ENCODE results near the gene NAP1L4.
A peak's percentile ranks its signal among the peaks of the same experiment; 100 is the strongest.

The NAP1L4 gene

DNA sequence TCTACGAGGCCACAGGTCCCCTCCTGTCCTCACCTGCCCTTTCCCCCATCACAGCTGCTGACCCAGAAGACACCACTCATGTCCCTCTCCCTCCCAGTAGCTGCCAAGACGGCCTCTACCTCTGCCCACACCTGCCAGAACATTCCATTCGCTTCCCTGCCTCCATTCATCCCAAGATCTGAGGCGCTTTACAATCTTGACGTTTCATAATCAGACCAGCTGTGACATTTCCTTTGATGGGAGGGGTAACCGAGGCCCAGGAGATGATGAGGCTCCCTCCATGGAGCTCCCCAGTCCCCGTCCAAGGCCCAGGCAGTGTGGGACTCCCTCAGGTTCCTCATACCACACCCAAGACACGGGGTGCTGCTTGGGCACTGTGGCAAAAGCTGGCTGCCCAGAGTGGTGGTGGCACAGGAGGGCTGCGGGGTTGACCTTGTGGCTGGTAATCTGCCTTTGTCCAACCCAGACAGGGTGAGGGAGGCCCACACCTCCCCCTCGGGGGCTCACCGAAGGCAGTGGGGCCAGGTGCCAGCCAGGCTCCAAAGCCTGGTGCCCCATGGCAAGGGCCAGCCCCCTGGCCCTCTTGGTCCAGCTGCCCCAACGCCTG, 80.2 kb downstream of the NAP1L4 start:
- TF ChIP-seq NFIC (IDR thresholded peaks at IDR 0.05): no peak
- no peak for TF ChIP-seq TCF12 (IDR thresholded peaks at IDR 0.05; ENCODE audit: low read depth)
- TF ChIP-seq, protein P1, sequence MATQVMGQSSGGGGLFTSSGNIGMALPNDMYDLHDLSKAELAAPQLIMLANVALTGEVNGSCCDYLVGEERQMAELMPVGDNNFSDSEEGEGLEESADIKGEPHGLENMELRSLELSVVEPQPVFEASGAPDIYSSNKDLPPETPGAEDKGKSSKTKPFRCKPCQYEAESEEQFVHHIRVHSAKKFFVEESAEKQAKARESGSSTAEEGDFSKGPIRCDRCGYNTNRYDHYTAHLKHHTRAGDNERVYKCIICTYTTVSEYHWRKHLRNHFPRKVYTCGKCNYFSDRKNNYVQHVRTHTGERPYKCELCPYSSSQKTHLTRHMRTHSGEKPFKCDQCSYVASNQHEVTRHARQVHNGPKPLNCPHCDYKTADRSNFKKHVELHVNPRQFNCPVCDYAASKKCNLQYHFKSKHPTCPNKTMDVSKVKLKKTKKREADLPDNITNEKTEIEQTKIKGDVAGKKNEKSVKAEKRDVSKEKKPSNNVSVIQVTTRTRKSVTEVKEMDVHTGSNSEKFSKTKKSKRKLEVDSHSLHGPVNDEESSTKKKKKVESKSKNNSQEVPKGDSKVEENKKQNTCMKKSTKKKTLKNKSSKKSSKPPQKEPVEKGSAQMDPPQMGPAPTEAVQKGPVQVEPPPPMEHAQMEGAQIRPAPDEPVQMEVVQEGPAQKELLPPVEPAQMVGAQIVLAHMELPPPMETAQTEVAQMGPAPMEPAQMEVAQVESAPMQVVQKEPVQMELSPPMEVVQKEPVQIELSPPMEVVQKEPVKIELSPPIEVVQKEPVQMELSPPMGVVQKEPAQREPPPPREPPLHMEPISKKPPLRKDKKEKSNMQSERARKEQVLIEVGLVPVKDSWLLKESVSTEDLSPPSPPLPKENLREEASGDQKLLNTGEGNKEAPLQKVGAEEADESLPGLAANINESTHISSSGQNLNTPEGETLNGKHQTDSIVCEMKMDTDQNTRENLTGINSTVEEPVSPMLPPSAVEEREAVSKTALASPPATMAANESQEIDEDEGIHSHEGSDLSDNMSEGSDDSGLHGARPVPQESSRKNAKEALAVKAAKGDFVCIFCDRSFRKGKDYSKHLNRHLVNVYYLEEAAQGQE (IDR thresholded peaks at IDR 0.05; ENCODE audit: low read depth): no peak
- TF ChIP-seq, protein P2, sequence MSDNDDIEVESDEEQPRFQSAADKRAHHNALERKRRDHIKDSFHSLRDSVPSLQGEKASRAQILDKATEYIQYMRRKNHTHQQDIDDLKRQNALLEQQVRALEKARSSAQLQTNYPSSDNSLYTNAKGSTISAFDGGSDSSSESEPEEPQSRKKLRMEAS (IDR thresholded peaks at IDR 0.05): peak; percentile 6; the same call in 1 of the 2 replicates
- no peak for TF ChIP-seq FOXM1 (IDR thresholded peaks at IDR 0.05; ENCODE audit: borderline replicate concordance, low read depth)
- no peak; the same call in 1 of the 2 replicates for TF ChIP-seq ZBTB7A (IDR thresholded peaks at IDR 0.05; ENCODE audit: low read depth)
- TF ChIP-seq YY1 (IDR thresholded peaks at IDR 0.05; ENCODE audit: low read depth): no peak
- no peak for TF ChIP-seq CREB1 (IDR thresholded peaks at IDR 0.05; ENCODE audit: low read depth)
- peak; percentile 53; the same call in 1 of the 2 replicates for TF ChIP-seq CEBPB (IDR thresholded peaks at IDR 0.05)
- no peak for TF ChIP-seq EP300 (IDR thresholded peaks at IDR 0.05; ENCODE audit: borderline replicate concordance)

- TF ChIP-seq EP300 (IDR thresholded peaks at IDR 0.05; ENCODE audit: borderline replicate concordance) (no peak; the same call in 1 of the 2 replicates), ZBTB7A (IDR thresholded peaks at IDR 0.05; ENCODE audit: low read depth) (no peak), CEBPB (IDR thresholded peaks at IDR 0.05) (no peak), USF1 (IDR thresholded peaks at IDR 0.05) (no peak), RAD21 (IDR thresholded peaks at IDR 0.05; ENCODE audit: low read depth) (peak; percentile 1; the same call in 1 of the 2 replicates), EGR1 (IDR thresholded peaks at IDR 0.05) (peak; percentile 34; the same call in 1 of the 2 replicates), FOXM1 (IDR thresholded peaks at IDR 0.05; ENCODE audit: borderline replicate concordance, low read depth) (no peak), TEAD4 (IDR thresholded peaks at IDR 0.05) (no peak), TCF12 (IDR thresholded peaks at IDR 0.05; ENCODE audit: low read depth) (peak; percentile 78), NFIC (IDR thresholded peaks at IDR 0.05) (peak; percentile 73), CREB1 (IDR thresholded peaks at IDR 0.05; ENCODE audit: low read depth) (no peak), TAF1 (IDR thresholded peaks at IDR 0.05; ENCODE audit: low read depth) (no peak), YY1 (IDR thresholded peaks at IDR 0.05; ENCODE audit: low read depth) (0 out of 2 replicates have a peak, but pooled peaks have one; percentile 9)
- TF ChIP-seq, protein P1 (IDR thresholded peaks at IDR 0.05; ENCODE audit: low read depth): peak; percentile 65
- TF ChIP-seq, protein P2 (IDR thresholded peaks at IDR 0.05): peak; percentile 90
Observed at GRCh38 chr11:2911088-2911784, 80.9 kb downstream of the NAP1L4 start.

DNA sequence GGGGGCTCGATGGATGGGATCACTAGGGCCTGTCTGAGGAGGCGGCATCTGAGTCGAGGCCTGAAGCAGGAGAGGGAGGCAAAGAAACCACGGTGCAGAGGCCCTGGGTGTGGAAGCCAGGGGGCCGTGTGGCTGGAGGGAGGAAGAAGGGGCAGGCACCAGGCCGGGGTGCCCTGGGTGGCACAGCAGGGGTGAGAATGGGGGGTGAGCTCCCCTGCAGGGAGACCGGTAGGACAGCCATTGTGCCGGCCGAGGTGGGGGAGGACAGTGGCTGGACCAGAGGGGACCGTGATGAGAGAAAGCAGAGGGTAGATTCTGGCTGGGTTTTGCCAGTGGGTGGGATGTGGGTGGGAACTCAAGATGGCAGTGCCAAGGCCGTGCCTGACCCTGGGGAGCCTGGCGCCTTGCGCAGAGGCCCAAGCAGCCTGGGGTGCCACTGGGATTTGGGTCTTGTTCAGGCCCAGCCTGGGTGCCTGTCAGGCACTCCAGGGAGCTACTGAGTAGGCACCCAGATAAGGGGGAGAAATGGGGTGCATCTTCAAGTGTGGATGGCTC, 81.7 kb downstream of the NAP1L4 start:
- TF ChIP-seq EGR1 (IDR thresholded peaks at IDR 0.05) (no peak), ZBTB7A (IDR thresholded peaks at IDR 0.05; ENCODE audit: low read depth) (no peak), NFIC (IDR thresholded peaks at IDR 0.05) (peak; percentile 24; the same call in 1 of the 2 replicates), EP300 (IDR thresholded peaks at IDR 0.05; ENCODE audit: borderline replicate concordance) (peak; percentile 54; the same call in 1 of the 2 replicates), RAD21 (IDR thresholded peaks at IDR 0.05; ENCODE audit: low read depth) (no peak), TCF12 (IDR thresholded peaks at IDR 0.05; ENCODE audit: low read depth) (no peak), TEAD4 (IDR thresholded peaks at IDR 0.05) (no peak)

DNA sequence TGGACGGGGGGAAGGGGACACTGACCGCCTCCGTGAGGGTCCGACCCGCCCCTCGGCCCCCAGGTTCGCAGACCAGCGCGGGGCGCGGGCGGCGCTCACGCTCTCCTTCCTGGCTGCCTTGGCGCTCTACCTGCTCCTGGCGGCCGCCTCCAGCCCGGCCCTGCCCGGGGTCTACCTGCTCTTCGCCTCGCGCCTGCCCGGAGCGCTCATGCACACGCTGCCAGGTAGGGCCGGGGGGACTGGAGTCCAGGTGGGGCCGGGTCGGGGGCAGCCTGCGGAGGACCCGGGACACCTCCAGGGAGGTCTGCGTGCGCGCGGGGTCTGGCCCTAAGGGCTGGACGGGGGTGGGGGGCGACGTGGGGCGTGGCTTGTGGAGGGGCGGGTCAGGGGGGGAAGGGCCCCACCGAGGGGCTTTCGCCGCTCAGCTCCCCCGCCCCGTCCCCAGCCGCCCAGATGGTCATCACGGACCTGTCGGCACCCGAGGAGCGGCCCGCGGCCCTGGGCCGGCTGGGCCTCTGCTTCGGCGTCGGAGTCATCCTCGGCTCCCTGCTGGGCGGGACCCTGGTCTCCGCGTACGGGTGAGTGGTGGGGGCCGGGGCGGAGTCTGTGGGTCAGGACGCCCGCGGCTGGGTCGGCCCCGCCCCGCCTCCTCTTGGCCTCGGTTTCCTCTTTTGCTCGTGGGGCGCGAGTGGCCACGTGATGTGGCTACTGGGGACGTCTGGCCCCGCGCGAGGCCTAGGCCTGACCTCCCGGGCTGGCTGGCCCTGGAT, 82.8 kb downstream of the NAP1L4 start:
- TF ChIP-seq, protein P1 (IDR thresholded peaks at IDR 0.05; ENCODE audit: low read depth): no peak
- TF ChIP-seq TAF1 (IDR thresholded peaks at IDR 0.05; ENCODE audit: low read depth) (0 out of 2 replicates have a peak, but pooled peaks have one; percentile 12), NFIC (IDR thresholded peaks at IDR 0.05) (no peak), EGR1 (IDR thresholded peaks at IDR 0.05) (no peak), YY1 (IDR thresholded peaks at IDR 0.05; ENCODE audit: low read depth) (no peak), CEBPB (IDR thresholded peaks at IDR 0.05) (no peak), ZBTB7A (IDR thresholded peaks at IDR 0.05; ENCODE audit: low read depth) (no peak)
- TF ChIP-seq, protein P2 (IDR thresholded peaks at IDR 0.05): no peak

All from Ishikawa (cell line).